ENCODE data around the gene FRYL.
"Not testable (repeated sequence)": the region's sequence is repeated elsewhere in the genome, so short reads cannot be mapped to it uniquely, and the experiment has no call there.

Gene FRYL

GRCh38 chr4:48785302-48785701, 5.2 kb upstream of the FRYL start:
- no peak for DNase-seq (ENCODE audit: low spot score)

- no peak for DNase-seq (ENCODE audit: low spot score)
These were observed 1.9 kb upstream of the FRYL start for GRCh38 chr4:48781968-48782367.

GRCh38 chr4:48780865-48781214, 761 bp upstream of the FRYL start:
- no peak for DNase-seq (ENCODE audit: low spot score)

GRCh38 chr4:48779095-48779997, 733 bp downstream of the FRYL start:
- DNase-seq (ENCODE audit: low spot score): peak; percentile 79

- no peak for DNase-seq (ENCODE audit: low spot score)
These were observed 1.5 kb downstream of the FRYL start for GRCh38 chr4:48778431-48779094.

GRCh38 chr4:48777739-48778138, 2.3 kb downstream of the FRYL start:
- DNase-seq (ENCODE audit: low spot score): no peak

- no peak for DNase-seq (ENCODE audit: low spot score)
These were observed 5.0 kb downstream of the FRYL start for GRCh38 chr4:48774760-48775710.

- no peak for DNase-seq (ENCODE audit: low spot score)
These were observed 7.5 kb downstream of the FRYL start for GRCh38 chr4:48772556-48772955.

- DNase-seq (ENCODE audit: low spot score): no peak
These were observed 12.8 kb downstream of the FRYL start for GRCh38 chr4:48767055-48767929.

GRCh38 chr4:48766131-48766792, 13.8 kb downstream of the FRYL start:
- no peak for DNase-seq (ENCODE audit: low spot score)

- no peak for DNase-seq (ENCODE audit: low spot score)
These were observed 17.7 kb downstream of the FRYL start for GRCh38 chr4:48762408-48762807.

- no peak for DNase-seq (ENCODE audit: low spot score)
These were observed 18.8 kb downstream of the FRYL start for GRCh38 chr4:48761286-48761685.

GRCh38 chr4:48758703-48759102, 21.4 kb downstream of the FRYL start:
- DNase-seq (ENCODE audit: low spot score): not testable (repeated sequence)

- DNase-seq (ENCODE audit: low spot score): no peak
These were observed 23.3 kb downstream of the FRYL start for GRCh38 chr4:48756689-48757220.

- no peak for DNase-seq (ENCODE audit: low spot score)
These were observed 24.8 kb downstream of the FRYL start for GRCh38 chr4:48755281-48755680.

GRCh38 chr4:48753159-48753558, 26.9 kb downstream of the FRYL start:
- no peak for DNase-seq (ENCODE audit: low spot score)

GRCh38 chr4:48752726-48753125, 27.4 kb downstream of the FRYL start:
- no peak for DNase-seq (ENCODE audit: low spot score)

GRCh38 chr4:48752246-48752645, 27.8 kb downstream of the FRYL start:
- no peak for DNase-seq (ENCODE audit: low spot score)

- DNase-seq (ENCODE audit: low spot score): no peak
These were observed 31.0 kb downstream of the FRYL start for GRCh38 chr4:48748949-48749596.

Measured in ecto neural progenitor cell (in vitro differentiated cells).